Testis (tissue), 3 donors: ENCODE data around the gene NDRG2. TPM values are rescaled to one million over a fixed set of nuclear protein-coding genes. Genes with fewer than 3 reads are reported as not detected.

Source experiments
- DNase-seq: peaks from one replicate; pipeline ENCODE4 v3.0.0-alpha.2; 2019
- H3K27ac ChIP-seq, 2 donors: fragments of 200-600 bp; sonication (generic); one replicate each; pipeline ENCODE4 v1.5.1; 2019
- H3K27me3 ChIP-seq: fragments of 200-600 bp; sonication (generic); one replicate; pipeline ENCODE4 v1.5.1; 2019
- H3K36me3 ChIP-seq: fragments of 200-600 bp; sonication (generic); one replicate; pipeline ENCODE4 v1.5.1; 2017; ENCODE audit warnings: low read depth; ENCODE audit errors: missing control alignments
- H3K4me1 ChIP-seq: fragments of 200-600 bp; sonication (generic); one replicate; pipeline ENCODE4 v1.5.1; 2019
- H3K4me3 ChIP-seq, 2 donors: fragments of 200-600 bp; sonication (generic); one replicate each; pipeline ENCODE4 v1.5.1; 2017 to 2019
- H3K9me3 ChIP-seq: fragments of 200-600 bp; sonication (generic); one replicate; pipeline ENCODE4 v1.5.1; 2017
- CTCF ChIP-seq, 3 experiments: fragments of 450-650 bp in 2 of 3; fragments of 200-600 bp in 1 of 3; sonication (generic) in 1 of 3; IDR thresholded peaks; one replicate each; pipeline ENCODE4 v1.5.1; 2016 to 2019; ENCODE audit warnings: antibody characterized with exemption in 3 of 3, mild to moderate bottlenecking in 2 of 3, moderate library complexity in 1 of 3
- POLR2A ChIP-seq: fragments of 450-650 bp; IDR thresholded peaks from one replicate; pipeline ENCODE4 v1.6.1; 2017; ENCODE audit warnings: antibody characterized with exemption, mild to moderate bottlenecking, moderate library complexity
- WGBS, 2 donors: methylation state at CpG; one replicate each; pipeline ENCODE4 v1.1.5; 2018; 5-methylcytosine and 5-hydroxymethylcytosine counted together
- intact Hi-C: fragments of 100-400 bp; cut with DNase I; formaldehyde crosslinking; loops from one replicate; pipeline ENCODE4 v1.15.1; 2023; ENCODE audit warnings: low total_unique reads
- polyA plus RNA-seq: library from polyadenylated mRNA; stranded (reverse); fragments of 350-450 nt; fragmentation: Illumina TruSeq; extraction: RNeasy Lipid Tissue Mini Kit (QIAGEN cat#74804); gene quantifications from one replicate; pipeline ENCODE4 v1.2.3, GENCODE V29; 2014; ENCODE audit warnings: low read depth, low replicate concordance; ENCODE audit not compliant: insufficient read depth
- total RNA-seq, 2 donors: library from RNA; depleted of rRNA; stranded (reverse); fragments of >200 nt; gene quantifications; one replicate each; pipeline ENCODE4 v1.2.3, GENCODE V29; 2016

The NDRG2 gene
- total and polyA plus RNA-seq, 3 donors from 2014 or later, result 85.6 to 106 (median 98.4) TPM

GRCh38 chr14:21060614-21061346 is 35.9 kb upstream of the NDRG2 start:
- intact Hi-C loops, result no loop called here
- Histone ChIP-seq H3K36me3 (no peaks in the 10 kb centered on the region), H3K27ac (no peak overlapping the region), H3K4me3 (peak overlapping the region; percentile 3 to 34), H3K27me3 (no peaks in the 10 kb centered on the region), H3K4me1 (peaks cover 6% of the 10 kb centered on the region), H3K9me3 (no peaks in the 10 kb centered on the region)
- TF ChIP-seq POLR2A (no peak), CTCF (IDR thresholded peaks at IDR 0.05) (no peak)
- DNase-seq, result no peak
- 55 to 63% methylated on average over 13 of the region's 13 CpGs for WGBS, 2 donors

- WGBS, 2 donors, result 55 to 65% methylated on average over 8 of the region's 8 CpGs
- intact Hi-C loops, result no loop called here
- no peak for DNase-seq
- no peak for TF ChIP-seq CTCF (IDR thresholded peaks at IDR 0.05)
- TF ChIP-seq POLR2A, result no peak
- no peaks in the 10 kb centered on the region for H3K36me3 ChIP-seq
- no peaks in the 10 kb centered on the region for H3K27me3 ChIP-seq
- peak overlapping the region; percentile 3 to 34 for H3K4me3 ChIP-seq
- H3K27ac ChIP-seq, result no peak overlapping the region
- no peaks in the 10 kb centered on the region for H3K9me3 ChIP-seq
- H3K4me1 ChIP-seq, result peaks cover 6% of the 10 kb centered on the region
Measured at GRCh38 chr14:21059842-21060613, 35.2 kb upstream of the NDRG2 start.

- Histone ChIP-seq H3K9me3 (no peaks in the 10 kb centered on the region), H3K36me3 (no peaks in the 10 kb centered on the region), H3K27me3 (no peaks in the 10 kb centered on the region), H3K4me3 (no peak overlapping the region), H3K4me1 (peaks cover 6% of the 10 kb centered on the region), H3K27ac (no peak overlapping the region)
- no peak for DNase-seq
- WGBS, 2 donors, result 89 to 91% methylated on average over 5 of the region's 5 CpGs
- intact Hi-C loops, result no loop called here
- TF ChIP-seq CTCF (IDR thresholded peaks at IDR 0.05) (no peak), POLR2A (no peak)
Measured at GRCh38 chr14:21058903-21059302, 34.0 kb upstream of the NDRG2 start.

GRCh38 chr14:21057803-21058675 is 33.2 kb upstream of the NDRG2 start, which contains the start of gene RNASE8:
Gene RNASE8, plus strand, starts transcription at chr14:21057822. Its CDS starts 71 bp downstream, at chr14:21057893.
- Histone ChIP-seq H3K27me3 (no peaks in the 10 kb centered on the region), H3K4me1 (peaks cover under 1% of the 10 kb centered on the region), H3K36me3 (no peaks in the 10 kb centered on the region), H3K4me3 (no peak within 1 kb of the TSS), H3K9me3 (no peaks in the 10 kb centered on the region), H3K27ac (no peak within 1 kb of the TSS)
- DNase-seq, result no peak
- TF ChIP-seq CTCF (IDR thresholded peaks at IDR 0.05), result no peak
- no peak for TF ChIP-seq POLR2A
- intact Hi-C loops, result no loop called here
- 55 to 62% methylated on average over 8 of the region's 8 CpGs for WGBS, 2 donors
